GM13977 (cell line): Measurements from ENCODE around the gene DUSP1.

Experiments
- DNase-seq: peaks from one replicate; pipeline ENCODE4 v3.0.0; 2012; ENCODE audit warnings: low spot score
- CTCF ChIP-seq: IDR thresholded peaks from 2 replicates; pipeline ENCODE4 v1.5.1; 2012; ENCODE audit warnings: mild to moderate bottlenecking, control low read depth; ENCODE audit not compliant: insufficient read depth; ENCODE audit errors: extremely low read depth, missing control alignments
- in situ Hi-C: fragments of 300-500 bp; cut with MboI; formaldehyde crosslinking; loops from one replicate; pipeline ENCODE4 v1.12.0; 2022; ENCODE audit warnings: low sequenced_read_pairs, low pct_unique_long_range_greater_than_20kb, mixed read lengths, inconsistent platforms; ENCODE audit not compliant: unreplicated experiment

DUSP1 gene

GRCh38 chr5:172797771-172798191 is 26.8 kb upstream of the DUSP1 start:
- no peak for TF ChIP-seq CTCF
- in situ Hi-C loops: no loop called here
- no peak for DNase-seq

GRCh38 chr5:172796306-172796705 is 25.3 kb upstream of the DUSP1 start:
- in situ Hi-C loops: no loop called here
- DNase-seq: no peak
- no peak for TF ChIP-seq CTCF

- in situ Hi-C loops: no loop called here
- DNase-seq: no peak
These were observed 24.5 kb upstream of the DUSP1 start for GRCh38 chr5:172795318-172795977.

GRCh38 chr5:172793577-172794488 is 22.8 kb upstream of the DUSP1 start:
- in situ Hi-C loops: no loop called here
- peak; percentile 59 for DNase-seq
- TF ChIP-seq CTCF: no peak

More at GRCh38 chr5:172795318-172795977, 24.5 kb upstream of the DUSP1 start:
- TF ChIP-seq CTCF: no peak

- TF ChIP-seq CTCF: no peak
- DNase-seq: no peak
- in situ Hi-C loops: no loop called here
These were observed 21.9 kb upstream of the DUSP1 start for GRCh38 chr5:172792701-172793570.
